ENCODE data around the gene ZNG1F.
"Not testable (repeated sequence)": the region's sequence is repeated elsewhere in the genome, so short reads cannot be mapped to it uniquely, and the experiment has no call there.

Gene ZNG1F

DNA sequence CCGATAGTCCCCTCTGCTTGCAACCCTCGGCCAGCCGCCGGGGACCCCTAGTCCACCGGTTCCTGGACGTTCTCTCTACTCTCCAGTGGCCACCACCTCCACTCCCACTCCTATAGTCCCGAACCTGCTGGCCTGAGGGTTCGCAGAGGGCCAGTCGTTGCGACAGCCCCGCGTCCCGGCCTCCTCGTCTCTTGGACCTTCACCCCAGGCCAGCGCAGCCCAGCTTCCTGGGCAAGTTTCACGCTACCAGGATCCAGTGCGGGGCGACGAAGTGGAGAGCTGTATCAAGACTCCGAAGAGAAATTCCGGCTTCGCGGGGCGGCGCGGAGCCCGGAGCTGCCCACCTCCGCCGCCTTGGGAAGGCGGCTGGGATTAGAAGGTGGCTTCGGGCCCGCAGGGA lies 65.7 kb downstream of the ZNG1F start:
- not testable (repeated sequence) for DNase-seq (ENCODE audit: low spot score)

DNA sequence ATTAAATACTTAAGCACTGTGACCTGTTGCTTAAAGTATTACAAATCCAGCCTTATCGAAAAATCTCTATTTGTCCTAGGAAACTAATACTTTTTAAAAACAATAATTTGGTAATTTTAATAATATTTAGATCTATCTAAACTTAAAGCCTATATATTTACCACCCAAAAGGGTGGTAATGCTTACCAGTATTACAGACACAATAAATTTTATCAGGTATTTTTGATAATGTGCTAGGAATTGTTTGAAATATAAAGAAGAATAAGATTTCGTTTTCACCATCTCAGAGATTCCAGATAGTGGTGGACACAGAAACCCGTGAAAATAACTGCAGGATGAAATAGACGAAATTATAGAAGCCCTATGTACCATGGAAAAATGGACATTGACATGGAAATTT lies 68.4 kb downstream of the ZNG1F start:
- not testable (repeated sequence) for DNase-seq (ENCODE audit: low spot score)

GRCh38 chr9:41119719-41120118 lies 69.4 kb downstream of the ZNG1F start:
- DNase-seq (ENCODE audit: low spot score) = not testable (repeated sequence)

DNA sequence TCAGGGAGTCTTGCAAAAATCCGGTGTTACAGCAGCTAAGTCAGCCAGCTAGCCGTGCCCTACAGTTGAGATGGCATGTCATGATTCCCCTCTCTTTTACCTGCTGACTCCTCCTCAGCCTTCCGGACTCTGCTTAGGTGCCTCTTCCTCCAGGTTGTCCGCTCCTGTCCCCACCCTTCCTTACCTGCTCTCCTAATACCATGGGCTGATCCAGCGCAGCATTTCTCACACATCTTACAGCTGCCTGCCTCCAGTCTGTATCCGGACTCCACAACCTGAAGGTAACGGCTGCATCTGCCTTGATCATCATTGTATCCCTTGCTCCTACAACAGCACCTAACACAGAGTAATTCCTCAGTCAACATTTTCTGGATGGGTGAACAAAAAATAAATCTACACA lies 69.8 kb downstream of the ZNG1F start:
- not testable (repeated sequence) for DNase-seq (ENCODE audit: low spot score)

GRCh38 chr9:41113348-41113747 lies 75.8 kb downstream of the ZNG1F start:
- not testable (repeated sequence) for DNase-seq (ENCODE audit: low spot score)

DNA sequence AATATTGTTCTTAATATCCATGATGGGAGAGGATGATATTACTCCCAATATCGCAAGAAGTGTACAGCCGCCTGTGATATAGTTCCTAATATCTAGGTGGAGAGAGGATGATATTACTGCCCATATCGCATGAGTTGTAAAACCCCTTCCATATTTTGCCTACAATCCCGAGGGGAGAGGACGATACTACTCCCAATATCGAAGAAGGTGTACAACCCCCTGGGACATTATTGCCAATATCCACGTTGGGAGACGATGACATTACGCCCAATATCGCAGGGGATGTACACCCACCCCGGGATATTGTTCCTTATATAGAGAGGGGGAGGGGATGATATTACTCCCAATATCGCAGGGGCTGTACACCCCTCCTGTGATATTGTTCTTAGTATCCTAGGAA lies 77.7 kb downstream of the ZNG1F start:
- not testable (repeated sequence) for DNase-seq (ENCODE audit: low spot score)

GRCh38 chr9:41110913-41111312 lies 78.2 kb downstream of the ZNG1F start:
- DNase-seq (ENCODE audit: low spot score) = not testable (repeated sequence)

DNA sequence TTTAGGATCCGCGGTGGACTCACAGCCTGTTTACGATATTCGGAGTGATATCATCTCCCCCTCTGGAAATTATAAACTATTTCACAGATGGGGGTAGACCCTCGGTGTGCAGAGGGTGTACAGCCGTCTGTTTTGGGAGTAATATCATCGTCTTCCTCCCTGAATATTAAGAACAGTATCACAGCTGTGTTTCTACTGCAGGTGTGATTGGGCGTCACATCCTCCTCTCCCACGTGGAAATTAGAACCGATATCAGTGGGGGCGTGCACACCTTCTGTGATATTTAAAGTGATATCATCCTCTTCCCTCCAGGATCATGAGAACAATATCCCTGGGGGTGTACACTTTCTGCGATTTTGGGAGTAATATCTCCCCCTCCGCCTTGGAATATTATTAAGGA lies 79.9 kb downstream of the ZNG1F start:
- DNase-seq (ENCODE audit: low spot score) = not testable (repeated sequence)

DNA sequence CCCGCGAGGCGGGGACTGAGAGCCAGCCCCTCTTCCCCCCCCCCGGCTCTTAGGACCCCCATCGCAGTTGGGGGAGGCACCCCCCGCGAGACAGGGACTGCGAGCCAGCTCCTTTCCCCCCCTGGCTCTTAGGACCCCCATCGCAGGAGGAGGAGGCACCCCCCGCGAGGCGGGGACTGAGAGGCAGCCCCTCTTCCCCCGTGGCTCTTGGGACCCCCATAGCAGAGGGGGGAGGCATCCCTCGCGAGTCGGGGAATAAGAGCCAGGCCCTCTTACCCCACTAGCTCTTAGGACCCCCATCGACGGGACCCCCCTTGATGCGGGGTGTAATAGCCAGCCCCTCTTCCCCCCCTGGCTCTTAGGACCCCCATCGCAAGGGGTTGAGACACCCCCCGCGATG lies 80.3 kb downstream of the ZNG1F start:
- DNase-seq (ENCODE audit: low spot score) = not testable (repeated sequence)

- DNase-seq (ENCODE audit: low spot score) = not testable (repeated sequence)
Observed at GRCh38 chr9:41106472-41107116, 82.5 kb downstream of the ZNG1F start.

- not testable (repeated sequence) for DNase-seq (ENCODE audit: low spot score)
Observed at GRCh38 chr9:41105557-41106253, 83.4 kb downstream of the ZNG1F start.

- DNase-seq (ENCODE audit: low spot score) = not testable (repeated sequence)
Observed at GRCh38 chr9:41104542-41104941, 84.6 kb downstream of the ZNG1F start.

GRCh38 chr9:41100508-41100907 lies 88.6 kb downstream of the ZNG1F start:
- DNase-seq (ENCODE audit: low spot score) = not testable (repeated sequence)

DNA sequence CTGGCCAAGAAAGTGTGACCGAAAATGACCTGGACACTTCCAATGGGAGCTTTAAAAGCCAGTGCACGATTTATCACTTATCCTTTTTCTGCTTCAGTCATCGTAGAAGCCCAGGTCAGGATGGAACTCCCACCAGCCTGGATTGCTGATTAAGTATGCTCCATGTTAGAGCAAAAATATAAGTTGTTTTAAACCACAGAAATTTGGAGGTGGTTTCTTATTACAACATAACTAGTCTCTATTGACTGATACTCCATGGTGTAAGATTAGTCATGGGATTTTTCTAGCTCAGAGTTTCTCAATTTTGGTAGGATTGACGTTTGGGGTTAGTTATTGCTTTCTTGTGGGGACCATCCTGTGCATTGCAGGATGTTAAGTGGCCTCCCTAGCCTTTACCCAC lies 90.4 kb downstream of the ZNG1F start:
- not testable (repeated sequence) for DNase-seq (ENCODE audit: low spot score)

- not testable (repeated sequence) for DNase-seq (ENCODE audit: low spot score)
Observed at GRCh38 chr9:41095060-41095459, 94.1 kb downstream of the ZNG1F start.

DNA sequence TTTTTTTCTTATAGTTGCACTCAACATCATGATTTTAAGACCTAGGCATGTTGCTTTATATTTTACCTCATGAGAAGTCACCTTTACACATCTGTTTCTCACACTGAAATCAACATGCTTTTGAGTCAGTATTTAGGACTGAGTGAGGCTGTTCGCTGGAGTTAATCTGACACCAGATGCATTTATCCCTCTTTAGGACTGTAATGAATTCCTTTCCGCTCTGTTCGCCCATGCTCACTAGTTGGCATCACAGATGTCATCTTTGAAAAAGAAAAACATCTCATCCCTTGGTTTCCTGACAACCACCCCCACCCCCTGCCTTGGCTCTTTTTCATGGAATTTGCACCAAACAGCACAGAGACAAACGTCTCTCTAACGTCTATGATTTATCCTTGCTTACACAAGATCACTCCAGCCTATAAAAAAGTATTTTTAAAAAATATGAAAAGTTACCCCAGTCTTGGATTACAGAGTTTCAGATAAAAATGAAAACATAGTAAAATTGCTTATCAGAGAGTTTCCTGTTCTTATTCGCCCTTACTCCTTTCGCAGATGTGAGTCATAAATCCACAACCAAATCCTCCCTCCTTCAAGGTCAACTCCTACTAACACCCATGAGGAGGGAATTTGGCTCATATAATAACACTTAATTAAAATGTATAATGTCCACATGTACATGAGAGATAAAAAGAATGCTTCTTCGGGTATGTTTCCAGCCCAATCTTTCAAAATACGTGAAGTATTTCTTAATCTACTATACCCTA lies 94.9 kb downstream of the ZNG1F start:
- DNase-seq (ENCODE audit: low spot score) = not testable (repeated sequence)

GRCh38 chr9:41090922-41091321 lies 98.2 kb downstream of the ZNG1F start:
- not testable (repeated sequence) for DNase-seq (ENCODE audit: low spot score)

- not testable (repeated sequence) for DNase-seq (ENCODE audit: low spot score)
Observed at GRCh38 chr9:41090386-41090785, 98.7 kb downstream of the ZNG1F start.

- not testable (repeated sequence) for DNase-seq (ENCODE audit: low spot score)
Observed at GRCh38 chr9:41088450-41089059, 100.6 kb downstream of the ZNG1F start.

DNA sequence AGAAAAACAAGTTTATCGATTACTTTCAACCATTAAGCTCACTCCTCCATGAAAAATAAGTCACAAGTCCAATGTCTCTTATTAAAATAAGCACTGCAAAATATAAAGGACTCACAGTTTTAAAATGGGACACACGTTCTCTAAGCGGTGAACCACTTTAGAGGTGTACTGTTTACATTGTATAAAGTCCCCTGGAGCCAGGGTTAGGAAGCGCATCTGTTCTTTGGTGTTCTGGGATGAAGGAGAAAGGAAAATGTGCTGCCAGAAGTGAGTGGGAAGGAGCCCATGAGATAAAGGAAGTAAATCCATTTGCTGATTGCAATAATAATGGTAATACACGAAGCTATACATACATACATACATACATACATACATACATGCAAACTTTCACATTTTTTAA lies 101.2 kb downstream of the ZNG1F start:
- DNase-seq (ENCODE audit: low spot score) = not testable (repeated sequence)

DNA sequence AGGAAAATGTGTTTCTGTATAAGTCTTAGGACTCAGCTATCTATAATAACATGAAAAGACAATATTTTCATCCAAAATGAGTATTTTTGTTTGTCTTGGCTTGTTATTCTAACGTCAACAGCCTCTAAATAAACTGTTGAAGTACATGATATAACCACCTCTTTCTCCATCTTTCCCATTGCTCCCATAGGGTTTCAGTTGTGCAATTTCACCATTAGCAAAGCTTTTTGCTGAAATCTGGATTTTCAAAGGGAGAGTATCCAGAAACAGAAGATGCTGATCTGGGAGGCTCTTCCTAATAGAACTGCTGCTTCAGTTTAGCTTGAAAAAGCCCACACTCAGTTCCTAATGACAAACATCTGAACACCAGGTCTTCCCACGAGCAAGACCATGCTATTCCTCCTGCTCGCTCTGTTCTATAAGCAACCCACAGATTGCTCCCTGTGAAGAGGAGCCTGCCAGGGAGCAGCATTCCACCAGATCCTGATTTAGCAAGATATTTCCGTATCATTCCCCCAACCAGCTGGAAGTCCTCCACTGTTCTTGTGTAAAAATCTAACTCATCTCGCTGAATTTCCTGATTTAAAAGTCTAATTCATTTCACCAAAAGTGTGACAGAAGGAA lies 101.8 kb downstream of the ZNG1F start:
- DNase-seq (ENCODE audit: low spot score) = not testable (repeated sequence)

DNA sequence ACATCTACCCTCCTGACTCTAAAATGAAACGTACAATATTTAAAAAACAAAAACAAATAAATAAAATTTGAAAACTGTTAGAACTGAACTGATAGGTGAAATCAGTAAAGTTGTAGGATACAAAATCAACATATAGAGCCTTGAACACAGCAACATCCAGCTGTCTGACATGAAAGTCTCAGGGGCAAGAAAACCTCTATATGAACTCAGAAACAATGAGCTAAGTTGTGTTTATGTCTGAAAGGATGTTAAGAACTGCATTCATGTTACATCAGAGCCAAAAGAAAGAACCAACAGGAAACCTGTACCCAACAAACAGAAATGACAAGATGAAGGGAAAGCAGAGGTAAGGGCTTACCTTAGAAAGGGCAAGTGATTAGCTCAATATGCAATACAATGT lies 102.4 kb downstream of the ZNG1F start:
- DNase-seq (ENCODE audit: low spot score) = not testable (repeated sequence)
